ENCODE measurements around the gene THAP11.
A peak's percentile ranks its signal among the peaks of the same experiment; 100 is the strongest.

Gene THAP11

GRCh38 chr16:67888331-67888730, 46.2 kb downstream of the THAP11 start:
- peaks cover 12% of the 10 kb centered on the region for H4K20me1 ChIP-seq (ENCODE audit: insufficient read depth, low read length)
- no peak overlapping the region for H3K27ac ChIP-seq (ENCODE audit: low read length)
- no peaks in the 10 kb centered on the region for H3K9me3 ChIP-seq (ENCODE audit: insufficient read depth, low read length, severe bottlenecking)
- no peak overlapping the region for H3K9ac ChIP-seq (ENCODE audit: low read depth, low read length)
- H2AFZ ChIP-seq (ENCODE audit: low read depth, low read length): no peak overlapping the region
- DNase-seq: no peak
- H3K4me1 ChIP-seq (ENCODE audit: insufficient read depth, low read length): peaks cover 10% of the 10 kb centered on the region; the same call in 1 of the 2 replicates
- no peak overlapping the region for H3K4me2 ChIP-seq (ENCODE audit: insufficient read depth, low read length)
- H3K4me3 ChIP-seq (ENCODE audit: low read depth in 1 of 2, low read length in 2 of 2): no peak overlapping the region
- ATAC-seq (ENCODE audit: insufficient read depth, low read depth): no peak
- no peaks in the 10 kb centered on the region for H3K27me3 ChIP-seq (ENCODE audit: insufficient read depth, low read length, poor library complexity)
- peaks cover 32% of the 10 kb centered on the region for H3K36me3 ChIP-seq (ENCODE audit: insufficient read depth, low read length)
- TF ChIP-seq EZH2 (IDR thresholded peaks at IDR 0.05; ENCODE audit: borderline replicate concordance, low read depth, low read length, severe bottlenecking): no peak
- TF ChIP-seq, protein P1, sequence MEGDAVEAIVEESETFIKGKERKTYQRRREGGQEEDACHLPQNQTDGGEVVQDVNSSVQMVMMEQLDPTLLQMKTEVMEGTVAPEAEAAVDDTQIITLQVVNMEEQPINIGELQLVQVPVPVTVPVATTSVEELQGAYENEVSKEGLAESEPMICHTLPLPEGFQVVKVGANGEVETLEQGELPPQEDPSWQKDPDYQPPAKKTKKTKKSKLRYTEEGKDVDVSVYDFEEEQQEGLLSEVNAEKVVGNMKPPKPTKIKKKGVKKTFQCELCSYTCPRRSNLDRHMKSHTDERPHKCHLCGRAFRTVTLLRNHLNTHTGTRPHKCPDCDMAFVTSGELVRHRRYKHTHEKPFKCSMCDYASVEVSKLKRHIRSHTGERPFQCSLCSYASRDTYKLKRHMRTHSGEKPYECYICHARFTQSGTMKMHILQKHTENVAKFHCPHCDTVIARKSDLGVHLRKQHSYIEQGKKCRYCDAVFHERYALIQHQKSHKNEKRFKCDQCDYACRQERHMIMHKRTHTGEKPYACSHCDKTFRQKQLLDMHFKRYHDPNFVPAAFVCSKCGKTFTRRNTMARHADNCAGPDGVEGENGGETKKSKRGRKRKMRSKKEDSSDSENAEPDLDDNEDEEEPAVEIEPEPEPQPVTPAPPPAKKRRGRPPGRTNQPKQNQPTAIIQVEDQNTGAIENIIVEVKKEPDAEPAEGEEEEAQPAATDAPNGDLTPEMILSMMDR (IDR thresholded peaks at IDR 0.05; ENCODE audit: borderline replicate concordance, extremely low read depth, low read length, poor library complexity, severe bottlenecking): no peak
- H3K79me2 ChIP-seq (ENCODE audit: insufficient read depth, low read length): peaks cover 3% of the 10 kb centered on the region

DNA sequence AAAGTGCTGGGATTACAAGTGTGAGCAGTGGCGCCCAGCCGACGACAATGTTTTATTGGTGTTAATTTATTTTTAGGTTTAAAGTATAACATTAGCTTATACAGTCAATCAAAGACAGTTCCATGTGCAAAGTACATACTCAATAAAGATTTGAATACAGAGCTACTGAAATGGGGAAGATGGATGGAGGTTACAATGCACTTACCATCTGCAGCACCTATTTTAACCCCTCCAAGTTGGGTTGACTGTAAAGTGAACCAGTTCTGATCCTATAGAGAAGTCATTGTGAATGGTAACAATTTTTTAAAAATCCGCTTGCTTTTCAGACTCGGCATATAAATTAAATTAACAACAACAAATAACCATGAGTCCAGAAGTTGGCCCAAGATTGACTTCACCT, 50.3 kb downstream of the THAP11 start:
- no peaks in the 10 kb centered on the region for H4K20me1 ChIP-seq (ENCODE audit: insufficient read depth, low read length)
- H3K9me3 ChIP-seq (ENCODE audit: insufficient read depth, low read length, severe bottlenecking): no peaks in the 10 kb centered on the region
- ATAC-seq (ENCODE audit: insufficient read depth, low read depth) (no peak), DNase-seq (no peak)
- H3K36me3 ChIP-seq (ENCODE audit: insufficient read depth, low read length): peaks cover 5% of the 10 kb centered on the region; the same call in 1 of the 2 replicates
- TF ChIP-seq EZH2 (IDR thresholded peaks at IDR 0.05; ENCODE audit: borderline replicate concordance, low read depth, low read length, severe bottlenecking): no peak
- TF ChIP-seq, protein P1 (IDR thresholded peaks at IDR 0.05; ENCODE audit: borderline replicate concordance, extremely low read depth, low read length, poor library complexity, severe bottlenecking): no peak
- peak overlapping the region; percentile 78 for H3K27ac ChIP-seq (ENCODE audit: low read length)
- H3K4me1 ChIP-seq (ENCODE audit: insufficient read depth, low read length): peaks cover 32% of the 10 kb centered on the region
- H3K27me3 ChIP-seq (ENCODE audit: insufficient read depth, low read length, poor library complexity): no peaks in the 10 kb centered on the region
- peak overlapping the region; percentile 87 for H2AFZ ChIP-seq (ENCODE audit: low read depth, low read length)
- peak overlapping the region; percentile 94 for H3K4me2 ChIP-seq (ENCODE audit: insufficient read depth, low read length)
- H3K4me3 ChIP-seq (ENCODE audit: low read depth in 1 of 2, low read length in 2 of 2): peak overlapping the region; percentile 78 to 97
- peaks cover 43% of the 10 kb centered on the region for H3K79me2 ChIP-seq (ENCODE audit: insufficient read depth, low read length)
- H3K9ac ChIP-seq (ENCODE audit: low read depth, low read length): peak overlapping the region; percentile 97

DNA sequence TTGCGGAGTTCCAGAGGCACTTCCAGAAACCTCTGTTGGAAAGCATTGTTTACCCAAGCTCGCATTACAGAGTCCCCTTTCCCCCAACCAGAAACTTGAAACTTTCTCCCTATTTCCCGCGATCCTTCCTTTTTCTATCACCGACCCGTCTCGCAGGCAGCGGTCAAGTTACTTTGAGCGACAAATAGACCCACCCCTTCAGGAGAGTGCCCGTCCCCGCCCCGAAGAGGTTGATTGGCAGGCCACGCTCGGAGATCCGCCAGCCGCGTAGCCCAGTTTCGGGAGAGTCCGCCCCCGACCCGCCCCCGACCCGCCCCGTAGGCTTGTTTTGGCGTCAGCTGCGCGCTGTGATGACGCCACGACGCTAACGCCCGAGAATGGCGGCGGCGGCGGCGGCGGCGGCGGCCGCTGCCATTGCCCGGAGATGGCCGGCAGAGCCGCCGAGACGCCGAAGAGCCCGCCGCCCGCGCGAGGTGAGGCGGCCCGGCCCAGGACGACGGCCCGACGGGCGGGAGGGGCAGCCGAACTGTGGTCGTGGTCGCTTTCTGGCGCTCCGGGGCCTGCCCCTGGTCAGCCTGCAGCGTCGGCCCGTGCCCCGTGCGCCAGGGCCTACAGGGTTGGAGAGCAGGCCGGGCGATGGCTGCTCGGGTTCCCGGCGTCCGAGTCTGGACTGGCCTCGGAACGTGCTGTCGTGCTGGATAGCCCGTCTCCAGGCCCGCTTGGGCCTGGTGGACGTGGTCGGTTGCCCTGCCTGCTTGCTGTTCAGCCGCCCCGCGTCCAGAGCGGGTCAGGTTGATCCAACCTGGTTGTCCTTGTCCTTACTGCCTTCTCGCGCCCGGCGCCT, 51.0 kb downstream of the THAP11 start, which contains the start of gene PSKH1:
Gene PSKH1, plus strand, starts transcription at position 356 of the 844 bp plus-strand sequence. CDS start 15,496 bp downstream, outside the sequence.
- peak within 1 kb of the TSS; percentile 78 for H3K27ac ChIP-seq (ENCODE audit: low read length)
- H3K79me2 ChIP-seq (ENCODE audit: insufficient read depth, low read length): peaks cover 50% of the 10 kb centered on the region
- peaks cover 5% of the 10 kb centered on the region; the same call in 1 of the 2 replicates for H3K36me3 ChIP-seq (ENCODE audit: insufficient read depth, low read length)
- no peaks in the 10 kb centered on the region for H3K27me3 ChIP-seq (ENCODE audit: insufficient read depth, low read length, poor library complexity)
- H3K4me3 ChIP-seq (ENCODE audit: low read depth in 1 of 2, low read length in 2 of 2): peak within 1 kb of the TSS; percentile 78 to 97
- DNase-seq: peak; percentile 95
- peak within 1 kb of the TSS; percentile 95 for H2AFZ ChIP-seq (ENCODE audit: low read depth, low read length)
- H4K20me1 ChIP-seq (ENCODE audit: insufficient read depth, low read length): peaks cover 3% of the 10 kb centered on the region; the same call in 1 of the 2 replicates
- peak; percentile 98 for ATAC-seq (ENCODE audit: insufficient read depth, low read depth)
- peak within 1 kb of the TSS; percentile 94 for H3K4me2 ChIP-seq (ENCODE audit: insufficient read depth, low read length)
- peaks cover 32% of the 10 kb centered on the region for H3K4me1 ChIP-seq (ENCODE audit: insufficient read depth, low read length)
- TF ChIP-seq, protein P1 (IDR thresholded peaks at IDR 0.05; ENCODE audit: borderline replicate concordance, extremely low read depth, low read length, poor library complexity, severe bottlenecking): no peak
- TF ChIP-seq EZH2 (IDR thresholded peaks at IDR 0.05; ENCODE audit: borderline replicate concordance, low read depth, low read length, severe bottlenecking): no peak
- peak within 1 kb of the TSS; percentile 97 for H3K9ac ChIP-seq (ENCODE audit: low read depth, low read length)
- H3K9me3 ChIP-seq (ENCODE audit: insufficient read depth, low read length, severe bottlenecking): no peaks in the 10 kb centered on the region
